Ishikawa (cell line): ENCODE data around the gene SUN1.

Experiments
- CEBPB ChIP-seq: IDR thresholded peaks from 2 replicates; pipeline ENCODE4 v1.6.1; 2012
- EP300 ChIP-seq: IDR thresholded peaks from 2 replicates; pipeline ENCODE4 v1.6.1; 2012; ENCODE audit warnings: borderline replicate concordance
- TCF12 ChIP-seq: IDR thresholded peaks from 2 replicates; pipeline ENCODE4 v1.6.1; 2012; ENCODE audit warnings: low read depth
- YY1 ChIP-seq: IDR thresholded peaks from 2 replicates; pipeline ENCODE4 v1.6.1; 2012; ENCODE audit warnings: low read depth
- TF ChIP-seq, protein P1 (sequence below): IDR thresholded peaks from 2 replicates; pipeline ENCODE4 v1.6.1; 2012

DNA sequence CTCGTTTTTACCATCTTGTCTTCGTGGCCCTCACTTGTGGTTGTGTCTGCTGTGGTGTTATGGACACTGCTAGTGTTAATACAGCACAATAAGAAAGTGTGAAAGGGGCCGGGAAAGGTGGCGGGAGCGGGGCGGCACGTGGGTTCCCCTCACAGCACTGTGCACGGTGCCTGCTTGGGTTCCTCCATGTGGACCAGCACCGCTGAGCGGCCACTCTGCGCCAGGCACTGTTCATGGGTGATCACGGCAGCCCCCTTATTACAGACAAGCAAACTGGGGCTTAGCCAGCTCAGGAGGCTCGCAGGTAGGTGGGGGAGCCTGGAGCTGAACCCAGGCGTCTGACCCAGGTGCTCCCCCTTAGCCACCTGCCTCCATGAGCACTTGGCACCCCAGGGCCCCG is 12.2 kb downstream of the SUN1 start:
- TF ChIP-seq CEBPB: no peak
- TF ChIP-seq, protein P1, sequence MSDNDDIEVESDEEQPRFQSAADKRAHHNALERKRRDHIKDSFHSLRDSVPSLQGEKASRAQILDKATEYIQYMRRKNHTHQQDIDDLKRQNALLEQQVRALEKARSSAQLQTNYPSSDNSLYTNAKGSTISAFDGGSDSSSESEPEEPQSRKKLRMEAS: no peak
- TF ChIP-seq YY1: no peak
- TF ChIP-seq EP300: no peak
- TF ChIP-seq TCF12: no peak
